Measurements from ENCODE around the gene ALK. TPM values are rescaled to one million over a fixed set of nuclear protein-coding genes. Genes with fewer than 3 reads are reported as not detected.

ALK gene
- total RNA-seq, 2 experiments from 2014 or later: not detected

DNA sequence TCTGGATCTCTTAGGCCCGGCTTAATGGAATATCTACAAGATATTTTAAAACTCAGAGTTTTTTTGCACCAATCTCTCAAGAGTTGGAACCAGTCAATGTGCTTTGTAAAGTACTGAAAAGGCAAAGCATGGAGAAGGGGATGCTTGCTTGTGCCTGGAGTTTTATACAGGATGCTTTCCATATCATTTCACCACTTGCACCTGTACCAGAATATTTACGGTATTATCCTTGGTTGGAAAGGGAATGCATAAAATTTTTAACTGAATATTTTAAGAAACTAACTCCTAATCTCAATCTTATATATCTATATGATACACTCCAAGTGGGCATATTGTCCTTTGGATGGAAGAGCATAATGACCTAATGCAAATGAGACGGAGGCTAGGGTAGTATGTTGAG, 487.5 kb downstream of the ALK start:
- ATAC-seq (no peak), DNase-seq (no peak)
- ChIA-PET CTCF (no interaction called here), POLR2A (no interaction called here)
- Mint-ChIP-seq H3K4me3 (no peak overlapping the region), H3K27me3 (peaks cover 8% of the 10 kb centered on the region), H3K27ac (no peak overlapping the region), H3K36me3 (ENCODE audit: low read depth) (no peaks in the 10 kb centered on the region), H3K9me3 (no peaks in the 10 kb centered on the region), H3K4me1 (ENCODE audit: low read depth) (no peaks in the 10 kb centered on the region)
- intact Hi-C loops (cut with micrococcal nuclease): no loop called here
- TF ChIP-seq, protein P1, sequence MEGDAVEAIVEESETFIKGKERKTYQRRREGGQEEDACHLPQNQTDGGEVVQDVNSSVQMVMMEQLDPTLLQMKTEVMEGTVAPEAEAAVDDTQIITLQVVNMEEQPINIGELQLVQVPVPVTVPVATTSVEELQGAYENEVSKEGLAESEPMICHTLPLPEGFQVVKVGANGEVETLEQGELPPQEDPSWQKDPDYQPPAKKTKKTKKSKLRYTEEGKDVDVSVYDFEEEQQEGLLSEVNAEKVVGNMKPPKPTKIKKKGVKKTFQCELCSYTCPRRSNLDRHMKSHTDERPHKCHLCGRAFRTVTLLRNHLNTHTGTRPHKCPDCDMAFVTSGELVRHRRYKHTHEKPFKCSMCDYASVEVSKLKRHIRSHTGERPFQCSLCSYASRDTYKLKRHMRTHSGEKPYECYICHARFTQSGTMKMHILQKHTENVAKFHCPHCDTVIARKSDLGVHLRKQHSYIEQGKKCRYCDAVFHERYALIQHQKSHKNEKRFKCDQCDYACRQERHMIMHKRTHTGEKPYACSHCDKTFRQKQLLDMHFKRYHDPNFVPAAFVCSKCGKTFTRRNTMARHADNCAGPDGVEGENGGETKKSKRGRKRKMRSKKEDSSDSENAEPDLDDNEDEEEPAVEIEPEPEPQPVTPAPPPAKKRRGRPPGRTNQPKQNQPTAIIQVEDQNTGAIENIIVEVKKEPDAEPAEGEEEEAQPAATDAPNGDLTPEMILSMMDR (IDR thresholded peaks at IDR 0.05): no peak

DNA sequence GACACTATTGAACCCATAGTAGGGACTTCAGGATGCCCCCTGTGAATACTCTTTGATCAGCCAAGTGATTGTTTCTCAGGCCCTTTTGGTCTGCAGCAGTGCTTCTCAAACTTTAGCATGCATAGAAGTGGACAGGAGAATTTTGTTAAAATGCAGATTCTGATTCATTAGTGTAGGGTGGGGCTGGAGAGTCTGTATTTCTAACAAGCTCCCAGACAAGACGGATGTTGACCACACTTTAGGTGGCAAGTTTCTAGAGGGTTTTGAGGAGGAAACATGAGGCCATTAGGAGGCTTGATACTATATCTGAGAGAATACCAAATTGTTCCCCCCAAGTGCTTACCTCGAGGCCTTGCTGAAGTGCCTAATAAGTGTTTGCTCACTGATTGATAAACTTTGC, 488.3 kb downstream of the ALK start:
- ChIA-PET CTCF (no interaction called here), POLR2A (no interaction called here)
- TF ChIP-seq, protein P1 (IDR thresholded peaks at IDR 0.05): no peak
- Mint-ChIP-seq H3K9me3 (no peaks in the 10 kb centered on the region), H3K4me3 (no peak overlapping the region), H3K27me3 (peaks cover 7% of the 10 kb centered on the region), H3K36me3 (ENCODE audit: low read depth) (no peaks in the 10 kb centered on the region), H3K4me1 (ENCODE audit: low read depth) (no peaks in the 10 kb centered on the region), H3K27ac (no peak overlapping the region)
- intact Hi-C loops (cut with micrococcal nuclease): no loop called here
- no peak for DNase-seq
- ATAC-seq: no peak

DNA sequence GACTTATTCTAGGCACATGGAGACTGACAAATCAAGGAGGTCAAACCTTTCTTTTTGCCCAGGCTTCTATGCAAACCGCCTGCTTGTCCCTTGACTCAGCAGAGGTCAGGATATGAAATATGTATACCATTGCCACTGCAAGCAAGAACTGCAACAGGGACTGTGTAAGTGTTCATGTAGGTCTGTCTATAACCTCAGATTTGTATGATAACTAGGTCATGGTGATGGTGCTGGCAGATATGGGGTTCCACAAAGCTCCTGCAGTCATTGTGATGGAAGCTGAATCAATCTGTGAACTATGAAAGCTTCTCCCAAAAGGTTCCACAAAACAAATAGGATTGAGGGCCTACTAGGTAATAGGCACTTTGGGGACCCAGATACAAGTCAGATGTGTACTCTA, 489.9 kb downstream of the ALK start:
- ChIA-PET POLR2A (no interaction called here), CTCF (no interaction called here)
- Mint-ChIP-seq H3K4me1 (ENCODE audit: low read depth) (no peaks in the 10 kb centered on the region), H3K4me3 (no peak overlapping the region), H3K36me3 (ENCODE audit: low read depth) (no peaks in the 10 kb centered on the region), H3K9me3 (no peaks in the 10 kb centered on the region), H3K27me3 (peaks cover 3% of the 10 kb centered on the region), H3K27ac (no peak overlapping the region)
- TF ChIP-seq, protein P1 (IDR thresholded peaks at IDR 0.05): no peak
- DNase-seq (no peak), ATAC-seq (no peak)
- intact Hi-C loops (cut with micrococcal nuclease): no loop called here

DNA sequence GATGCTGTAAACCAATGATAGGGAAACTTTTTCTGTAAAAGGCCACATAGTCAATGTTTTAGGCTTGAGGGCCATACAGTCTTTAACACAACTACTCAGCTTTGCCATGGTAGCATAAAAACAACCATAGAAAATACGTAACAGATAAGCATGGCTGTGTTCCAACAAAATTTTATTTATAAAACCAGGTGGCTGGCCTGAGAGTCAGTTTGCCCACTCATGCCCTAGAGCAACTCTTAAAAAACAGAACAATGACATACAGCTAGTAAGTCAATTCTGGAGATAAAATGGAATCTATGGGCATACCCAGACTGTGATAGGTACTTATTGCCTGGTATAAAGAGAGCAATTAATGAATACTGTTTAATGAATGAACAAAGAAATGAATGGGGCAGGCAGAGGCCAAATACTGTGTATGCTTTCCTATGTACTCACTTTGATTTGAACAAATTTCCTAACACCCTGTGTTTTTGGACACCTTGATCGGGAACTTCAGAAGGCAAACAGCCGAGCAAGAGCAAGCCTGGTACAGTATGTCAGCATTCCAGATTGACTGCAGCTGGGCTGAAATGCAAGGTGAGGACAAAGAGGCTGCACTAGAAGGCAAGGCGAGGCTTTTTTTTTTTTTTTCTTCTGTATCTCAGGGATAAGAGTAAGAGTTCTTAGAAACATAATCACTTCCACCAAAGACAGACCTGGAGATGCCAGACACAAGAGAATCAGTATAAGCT, 490.8 kb downstream of the ALK start:
- Mint-ChIP-seq H3K4me1 (ENCODE audit: low read depth) (no peaks in the 10 kb centered on the region), H3K4me3 (no peak overlapping the region), H3K9me3 (no peaks in the 10 kb centered on the region), H3K27ac (no peak overlapping the region), H3K27me3 (peaks cover 3% of the 10 kb centered on the region), H3K36me3 (ENCODE audit: low read depth) (no peaks in the 10 kb centered on the region)
- intact Hi-C loops (cut with micrococcal nuclease): no loop called here
- TF ChIP-seq, protein P1 (IDR thresholded peaks at IDR 0.05): no peak
- POLR2A ChIA-PET: no interaction called here
- no peak for ATAC-seq
- no peak for DNase-seq
- CTCF ChIA-PET: no interaction called here

DNA sequence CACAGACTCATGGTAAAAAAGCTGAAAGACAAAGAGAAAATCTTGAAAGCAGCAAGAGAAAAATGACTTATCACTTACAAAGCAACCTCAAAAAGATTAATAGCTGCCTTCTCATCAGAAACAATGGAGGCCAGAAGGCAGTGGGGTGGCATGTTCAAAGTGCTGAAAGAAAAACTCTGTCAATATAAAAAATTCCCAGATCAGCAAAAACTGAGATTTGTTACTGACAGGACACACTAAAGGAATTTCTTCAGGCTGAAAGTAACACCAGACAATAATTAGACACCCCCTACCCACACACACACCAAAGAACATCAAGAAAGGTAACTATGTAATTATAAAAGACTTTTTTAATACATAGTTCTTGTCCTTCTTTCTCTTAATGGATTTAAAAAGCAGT, 495.0 kb downstream of the ALK start:
- no peak overlapping the region for H3K27ac Mint-ChIP-seq
- TF ChIP-seq, protein P1 (IDR thresholded peaks at IDR 0.05): no peak
- POLR2A ChIA-PET: no interaction called here

More for the DNA sequence above, 495.0 kb downstream of the ALK start:
- H3K4me3 Mint-ChIP-seq: no peak overlapping the region
- H3K36me3 Mint-ChIP-seq (ENCODE audit: low read depth): no peaks in the 10 kb centered on the region
- intact Hi-C loops (cut with micrococcal nuclease): no loop called here
- CTCF ChIA-PET: no interaction called here
- ATAC-seq: no peak
- DNase-seq: no peak
- no peaks in the 10 kb centered on the region for H3K4me1 Mint-ChIP-seq (ENCODE audit: low read depth)
- H3K27me3 Mint-ChIP-seq: peaks cover 15% of the 10 kb centered on the region
- H3K9me3 Mint-ChIP-seq: no peaks in the 10 kb centered on the region
